ENCODE measurements around the gene TAF13. TPM values are rescaled to one million over a fixed set of nuclear protein-coding genes. Genes with fewer than 3 reads are reported as not detected.
A peak's percentile ranks its signal among the peaks of the same experiment; 100 is the strongest.

TAF13 gene
- total and polyA plus RNA-seq, 9 of the 15 experiments (the other 6 are each of a cell fraction or from before 2014, with no cell fraction given): 14.9 to 77.2 (median 38.7) TPM

DNA sequence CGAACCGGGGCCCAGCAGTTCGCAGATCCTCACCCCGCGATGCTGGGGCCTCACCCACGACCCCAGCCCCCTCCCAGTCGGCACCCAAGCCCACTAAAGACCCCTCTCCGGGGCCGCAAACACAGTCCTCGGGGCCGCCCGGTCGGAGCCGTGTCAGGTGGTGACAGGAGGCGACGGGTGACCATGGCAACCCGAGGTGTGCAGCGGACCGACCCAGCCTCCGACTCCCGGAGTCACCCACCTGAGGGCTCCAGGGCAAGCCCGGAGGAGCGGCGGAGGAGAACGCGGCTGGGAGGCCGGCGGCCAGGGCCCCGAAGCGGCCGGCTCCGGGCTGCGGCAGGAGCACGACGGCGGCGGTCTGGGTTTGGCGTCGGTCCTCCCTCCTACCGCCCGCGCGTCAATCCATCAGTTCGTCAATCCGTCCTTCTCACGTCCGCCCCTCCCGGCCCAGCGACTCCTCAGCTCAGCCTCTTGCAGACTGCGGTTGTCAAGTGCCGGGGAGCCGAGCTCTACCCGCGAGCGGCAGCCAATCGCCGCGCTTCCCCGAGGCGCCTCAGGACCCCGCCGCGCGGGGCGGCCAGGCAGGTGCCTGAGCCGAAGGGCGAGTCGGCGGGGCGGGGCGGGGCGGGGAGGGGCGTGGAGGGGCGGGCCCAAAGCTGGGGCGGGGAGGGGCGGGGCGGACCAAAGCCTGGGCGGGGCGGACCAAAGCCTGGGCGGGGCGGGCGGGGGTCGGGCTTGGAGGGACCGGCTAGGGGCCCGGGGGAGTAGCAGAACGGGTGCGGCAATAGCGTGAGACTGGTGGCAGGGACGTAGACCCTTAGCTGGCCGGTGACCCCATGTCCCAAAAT, 34.0 kb downstream of the TAF13 start, which contains the start of gene WDR47 (continued):
- no peak for TF ChIP-seq YBX1 (IDR thresholded peaks at IDR 0.05)
- peak; percentile 78 for TF ChIP-seq KLF13 (tag; IDR thresholded peaks at IDR 0.05; ENCODE audit: borderline replicate concordance, low read depth)
- TF ChIP-seq, protein P1, sequence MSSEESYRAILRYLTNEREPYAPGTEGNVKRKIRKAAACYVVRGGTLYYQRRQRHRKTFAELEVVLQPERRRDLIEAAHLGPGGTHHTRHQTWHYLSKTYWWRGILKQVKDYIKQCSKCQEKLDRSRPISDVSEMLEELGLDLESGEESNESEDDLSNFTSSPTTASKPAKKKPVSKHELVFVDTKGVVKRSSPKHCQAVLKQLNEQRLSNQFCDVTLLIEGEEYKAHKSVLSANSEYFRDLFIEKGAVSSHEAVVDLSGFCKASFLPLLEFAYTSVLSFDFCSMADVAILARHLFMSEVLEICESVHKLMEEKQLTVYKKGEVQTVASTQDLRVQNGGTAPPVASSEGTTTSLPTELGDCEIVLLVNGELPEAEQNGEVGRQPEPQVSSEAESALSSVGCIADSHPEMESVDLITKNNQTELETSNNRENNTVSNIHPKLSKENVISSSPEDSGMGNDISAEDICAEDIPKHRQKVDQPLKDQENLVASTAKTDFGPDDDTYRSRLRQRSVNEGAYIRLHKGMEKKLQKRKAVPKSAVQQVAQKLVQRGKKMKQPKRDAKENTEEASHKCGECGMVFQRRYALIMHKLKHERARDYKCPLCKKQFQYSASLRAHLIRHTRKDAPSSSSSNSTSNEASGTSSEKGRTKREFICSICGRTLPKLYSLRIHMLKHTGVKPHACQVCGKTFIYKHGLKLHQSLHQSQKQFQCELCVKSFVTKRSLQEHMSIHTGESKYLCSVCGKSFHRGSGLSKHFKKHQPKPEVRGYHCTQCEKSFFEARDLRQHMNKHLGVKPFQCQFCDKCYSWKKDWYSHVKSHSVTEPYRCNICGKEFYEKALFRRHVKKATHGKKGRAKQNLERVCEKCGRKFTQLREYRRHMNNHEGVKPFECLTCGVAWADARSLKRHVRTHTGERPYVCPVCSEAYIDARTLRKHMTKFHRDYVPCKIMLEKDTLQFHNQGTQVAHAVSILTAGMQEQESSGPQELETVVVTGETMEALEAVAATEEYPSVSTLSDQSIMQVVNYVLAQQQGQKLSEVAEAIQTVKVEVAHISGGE (CRISPR knock-in tag; IDR thresholded peaks at IDR 0.05): peak in 1 of 3 experiments; percentile 9; a peak in 1 of 6 replicates
- peak; percentile 99 for TF ChIP-seq ZBTB17 (CRISPR knock-in tag; IDR thresholded peaks at IDR 0.05)
- TF ChIP-seq XRCC5 (IDR thresholded peaks at IDR 0.05; ENCODE audit: low read depth, low read length): 0 out of 2 replicates have a peak, but pooled peaks have one; percentile 36
- TF ChIP-seq ZNF445 (CRISPR knock-in tag; IDR thresholded peaks at IDR 0.05; ENCODE audit: low read depth): no peak
- TF ChIP-seq SNRNP70 (optimal IDR thresholded peaks at IDR 0.05; ENCODE audit: low read depth, low read length): no peak
- TF ChIP-seq ZNF589 (CRISPR knock-in tag; IDR thresholded peaks at IDR 0.05; ENCODE audit: low read depth): no peak
- TF ChIP-seq ZNF133 (CRISPR knock-in tag; IDR thresholded peaks at IDR 0.05): no peak
- TF ChIP-seq SMC3 (conservative IDR thresholded peaks at IDR 0.05; ENCODE audit: insufficient read depth, low read depth, low read length): peak; percentile 23; the same call in 1 of the 2 replicates
- TF ChIP-seq, protein P2, sequence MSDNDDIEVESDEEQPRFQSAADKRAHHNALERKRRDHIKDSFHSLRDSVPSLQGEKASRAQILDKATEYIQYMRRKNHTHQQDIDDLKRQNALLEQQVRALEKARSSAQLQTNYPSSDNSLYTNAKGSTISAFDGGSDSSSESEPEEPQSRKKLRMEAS (CRISPR knock-in tag; IDR thresholded peaks at IDR 0.05): peak; percentile 63; the same call in 1 of the 2 replicates
- TF ChIP-seq, protein P3, sequence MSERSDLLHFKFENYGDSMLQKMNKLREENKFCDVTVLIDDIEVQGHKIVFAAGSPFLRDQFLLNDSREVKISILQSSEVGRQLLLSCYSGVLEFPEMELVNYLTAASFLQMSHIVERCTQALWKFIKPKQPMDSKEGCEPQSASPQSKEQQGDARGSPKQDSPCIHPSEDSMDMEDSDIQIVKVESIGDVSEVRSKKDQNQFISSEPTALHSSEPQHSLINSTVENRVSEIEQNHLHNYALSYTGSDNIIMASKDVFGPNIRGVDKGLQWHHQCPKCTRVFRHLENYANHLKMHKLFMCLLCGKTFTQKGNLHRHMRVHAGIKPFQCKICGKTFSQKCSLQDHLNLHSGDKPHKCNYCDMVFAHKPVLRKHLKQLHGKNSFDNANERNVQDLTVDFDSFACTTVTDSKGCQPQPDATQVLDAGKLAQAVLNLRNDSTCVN (CRISPR knock-in tag; IDR thresholded peaks at IDR 0.05): no peak
- TF ChIP-seq, protein P4, sequence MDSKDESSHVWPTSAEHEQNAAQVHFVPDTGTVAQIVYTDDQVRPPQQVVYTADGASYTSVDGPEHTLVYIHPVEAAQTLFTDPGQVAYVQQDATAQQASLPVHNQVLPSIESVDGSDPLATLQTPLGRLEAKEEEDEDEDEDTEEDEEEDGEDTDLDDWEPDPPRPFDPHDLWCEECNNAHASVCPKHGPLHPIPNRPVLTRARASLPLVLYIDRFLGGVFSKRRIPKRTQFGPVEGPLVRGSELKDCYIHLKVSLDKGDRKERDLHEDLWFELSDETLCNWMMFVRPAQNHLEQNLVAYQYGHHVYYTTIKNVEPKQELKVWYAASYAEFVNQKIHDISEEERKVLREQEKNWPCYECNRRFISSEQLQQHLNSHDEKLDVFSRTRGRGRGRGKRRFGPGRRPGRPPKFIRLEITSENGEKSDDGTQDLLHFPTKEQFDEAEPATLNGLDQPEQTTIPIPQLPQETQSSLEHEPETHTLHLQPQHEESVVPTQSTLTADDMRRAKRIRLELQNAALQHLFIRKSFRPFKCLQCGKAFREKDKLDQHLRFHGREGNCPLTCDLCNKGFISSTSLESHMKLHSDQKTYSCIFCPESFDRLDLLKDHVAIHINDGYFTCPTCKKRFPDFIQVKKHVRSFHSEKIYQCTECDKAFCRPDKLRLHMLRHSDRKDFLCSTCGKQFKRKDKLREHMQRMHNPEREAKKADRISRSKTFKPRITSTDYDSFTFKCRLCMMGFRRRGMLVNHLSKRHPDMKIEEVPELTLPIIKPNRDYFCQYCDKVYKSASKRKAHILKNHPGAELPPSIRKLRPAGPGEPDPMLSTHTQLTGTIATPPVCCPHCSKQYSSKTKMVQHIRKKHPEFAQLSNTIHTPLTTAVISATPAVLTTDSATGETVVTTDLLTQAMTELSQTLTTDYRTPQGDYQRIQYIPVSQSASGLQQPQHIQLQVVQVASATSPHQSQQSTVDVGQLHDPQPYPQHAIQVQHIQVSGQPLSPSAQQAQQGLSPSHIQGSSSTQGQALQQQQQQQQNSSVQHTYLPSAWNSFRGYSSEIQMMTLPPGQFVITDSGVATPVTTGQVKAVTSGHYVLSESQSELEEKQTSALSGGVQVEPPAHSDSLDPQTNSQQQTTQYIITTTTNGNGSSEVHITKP (IDR thresholded peaks at IDR 0.05; ENCODE audit: partially characterized antibody): peak; percentile 28
- TF ChIP-seq, protein P5, sequence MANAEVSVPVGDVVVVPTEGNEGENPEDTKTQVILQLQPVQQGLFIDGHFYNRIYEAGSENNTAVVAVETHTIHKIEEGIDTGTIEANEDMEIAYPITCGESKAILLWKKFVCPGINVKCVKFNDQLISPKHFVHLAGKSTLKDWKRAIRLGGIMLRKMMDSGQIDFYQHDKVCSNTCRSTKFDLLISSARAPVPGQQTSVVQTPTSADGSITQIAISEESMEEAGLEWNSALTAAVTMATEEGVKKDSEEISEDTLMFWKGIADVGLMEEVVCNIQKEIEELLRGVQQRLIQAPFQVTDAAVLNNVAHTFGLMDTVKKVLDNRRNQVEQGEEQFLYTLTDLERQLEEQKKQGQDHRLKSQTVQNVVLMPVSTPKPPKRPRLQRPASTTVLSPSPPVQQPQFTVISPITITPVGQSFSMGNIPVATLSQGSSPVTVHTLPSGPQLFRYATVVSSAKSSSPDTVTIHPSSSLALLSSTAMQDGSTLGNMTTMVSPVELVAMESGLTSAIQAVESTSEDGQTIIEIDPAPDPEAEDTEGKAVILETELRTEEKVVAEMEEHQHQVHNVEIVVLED (CRISPR knock-in tag; IDR thresholded peaks at IDR 0.05): peak; percentile 88
- TF ChIP-seq FOXJ2 (tag; IDR thresholded peaks at IDR 0.05): no peak
